T47D (cell line): Measurements from ENCODE around the gene CS.

Experiments
- DNase-seq, 2 experiments: peaks; one replicate each; pipeline versions ENCODE4 v3.0.0 to v3.0.0-alpha.2; 2011 to 2012; ENCODE audit warnings: low read depth in 1 of 2, low spot score in 1 of 2
- JUND ChIP-seq: IDR thresholded peaks from 2 replicates; pipeline ENCODE4 v1.6.1; 2012; ENCODE audit warnings: low read depth
- in situ Hi-C: cut with HindIII; loops from 2 replicates; pipeline ENCODE4 v1.10.0; 2016; ENCODE audit warnings: low sequenced_read_pairs, low pct_unique_long_range_greater_than_20kb

The CS gene

DNA sequence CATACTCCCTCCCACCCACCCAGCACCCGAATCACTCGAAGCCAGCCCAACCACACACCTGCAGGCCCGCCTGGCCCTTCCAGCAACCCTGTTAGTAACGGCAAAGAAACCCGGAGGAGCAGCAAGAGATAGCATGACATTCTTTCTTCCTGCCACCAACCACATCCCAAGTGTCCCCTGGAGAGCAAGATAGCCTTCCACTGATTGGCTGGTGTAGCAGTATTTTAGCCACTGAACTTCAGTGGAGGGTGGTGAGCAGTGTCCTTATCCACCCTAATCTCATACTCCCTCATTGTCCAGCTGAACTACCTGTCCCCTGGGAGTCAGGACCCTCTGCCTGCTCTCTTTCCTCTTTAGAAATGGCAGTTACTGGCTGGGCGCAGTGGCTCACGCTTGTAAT is 71.0 kb downstream of the CS start:
- no peak for DNase-seq
- in situ Hi-C loops = no loop called here
- TF ChIP-seq JUND = no peak

GRCh38 chr12:56224954-56225353 is 75.2 kb downstream of the CS start:
- no peak for DNase-seq
- in situ Hi-C loops = no loop called here
- TF ChIP-seq JUND = no peak

- in situ Hi-C loops = no loop called here
- no peak for TF ChIP-seq JUND
- DNase-seq = peak; percentile 99 to 100
These were observed 75.9 kb downstream of the CS start, which contains the start of gene NABP2 for GRCh38 chr12:56224102-56224701. TSS of gene NABP2 (plus strand) at chr12:56224342. CDS start at chr12:56224857, 515 bp downstream.

GRCh38 chr12:56223571-56224101 is 76.5 kb downstream of the CS start:
- no peak for DNase-seq
- in situ Hi-C loops = no loop called here
- TF ChIP-seq JUND = no peak

GRCh38 chr12:56222531-56222895 is 77.6 kb downstream of the CS start:
- DNase-seq = no peak
- no peak for TF ChIP-seq JUND
- in situ Hi-C loops = no loop called here

DNA sequence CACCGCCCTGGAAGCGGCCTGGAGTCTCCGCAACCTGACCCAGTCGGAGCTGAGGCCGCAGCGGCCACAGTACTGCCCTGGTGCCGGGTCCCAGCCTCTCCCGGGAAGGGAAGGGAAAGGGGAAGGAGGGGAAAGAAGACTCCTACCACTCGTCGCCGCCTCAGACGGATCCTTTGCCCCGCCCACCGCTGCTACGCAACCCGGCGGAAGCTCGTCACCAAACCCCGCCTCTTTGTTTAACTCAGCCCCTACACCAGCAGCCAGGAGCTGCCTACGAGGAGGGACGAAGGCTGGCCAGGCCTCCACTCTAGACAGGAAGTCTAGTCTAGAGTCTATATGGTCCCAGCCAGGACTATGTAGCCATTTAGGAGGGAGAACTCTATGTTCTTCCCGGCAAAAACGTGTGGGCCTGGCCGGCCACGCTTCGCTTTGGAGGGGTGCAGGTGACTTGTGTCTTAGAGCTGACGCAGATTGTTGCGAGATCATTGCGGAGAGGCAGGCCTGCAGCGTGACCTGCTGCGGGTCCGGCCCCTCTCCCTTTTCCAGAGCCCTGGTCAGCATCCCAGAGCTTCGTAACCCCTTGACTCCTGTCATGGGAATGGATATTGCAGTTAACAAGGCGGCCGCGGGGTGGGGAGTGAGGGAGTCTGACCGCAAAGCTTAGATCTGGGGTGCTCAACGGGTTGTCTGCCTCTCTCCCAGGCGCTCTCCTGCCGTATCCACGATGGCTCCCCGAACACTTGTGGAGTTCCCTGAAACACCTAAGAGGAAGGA is 78.2 kb downstream of the CS start, which contains the start of gene RNF41:
TSS of gene RNF41 (minus strand) at position 166 of the 774 bp plus-strand sequence. CDS start 7,875 bp downstream, outside the sequence.
- in situ Hi-C loops = no loop called here
- peak; percentile 98 to 99 for DNase-seq
- TF ChIP-seq JUND = no peak
